ENCODE data around the gene BNC1.

The BNC1 gene

GRCh38 chr15:83288381-83288801, 3.9 kb upstream of the BNC1 start:
- TF ChIP-seq CTCF (IDR thresholded peaks at IDR 0.05; ENCODE audit: insufficient read depth, low read depth, low read length, missing control alignments) = no peak
- no peak for DNase-seq (ENCODE audit: low read depth)
- no peak overlapping the region for H3K4me3 ChIP-seq (ENCODE audit: low read depth, low read length)

GRCh38 chr15:83287541-83288027, 3.1 kb upstream of the BNC1 start:
- no peak for DNase-seq (ENCODE audit: low read depth)
- no peak for TF ChIP-seq CTCF (IDR thresholded peaks at IDR 0.05; ENCODE audit: insufficient read depth, low read depth, low read length, missing control alignments)

GRCh38 chr15:83285979-83286553, 1.6 kb upstream of the BNC1 start:
- H3K4me3 ChIP-seq (ENCODE audit: low read depth, low read length) = no peak overlapping the region
- no peak for DNase-seq (ENCODE audit: low read depth)
- no peak for TF ChIP-seq CTCF (IDR thresholded peaks at IDR 0.05; ENCODE audit: insufficient read depth, low read depth, low read length, missing control alignments)

More at GRCh38 chr15:83287541-83288027, 3.1 kb upstream of the BNC1 start:
- H3K4me3 ChIP-seq (ENCODE audit: low read depth, low read length) = no peak overlapping the region

- no peak for TF ChIP-seq CTCF (IDR thresholded peaks at IDR 0.05; ENCODE audit: insufficient read depth, low read depth, low read length, missing control alignments)
- DNase-seq (ENCODE audit: low read depth) = no peak
- no peak overlapping the region for H3K4me3 ChIP-seq (ENCODE audit: low read depth, low read length)
Measured at GRCh38 chr15:83285284-83285978, 967 bp upstream of the BNC1 start.

- TF ChIP-seq CTCF (IDR thresholded peaks at IDR 0.05; ENCODE audit: insufficient read depth, low read depth, low read length, missing control alignments) = no peak
- no peak for DNase-seq (ENCODE audit: low read depth)
Measured at GRCh38 chr15:83283813-83284558, 478 bp downstream of the BNC1 start.

GRCh38 chr15:83283138-83283812, 1.2 kb downstream of the BNC1 start:
- no peak overlapping the region for H3K4me3 ChIP-seq (ENCODE audit: low read depth, low read length)
- no peak for TF ChIP-seq CTCF (IDR thresholded peaks at IDR 0.05; ENCODE audit: insufficient read depth, low read depth, low read length, missing control alignments)

More at GRCh38 chr15:83283813-83284558, 478 bp downstream of the BNC1 start:
- no peak overlapping the region for H3K4me3 ChIP-seq (ENCODE audit: low read depth, low read length)

More at GRCh38 chr15:83283138-83283812, 1.2 kb downstream of the BNC1 start:
- no peak for DNase-seq (ENCODE audit: low read depth)
